ENCODE measurements around the gene SYNJ2.

Gene SYNJ2

DNA sequence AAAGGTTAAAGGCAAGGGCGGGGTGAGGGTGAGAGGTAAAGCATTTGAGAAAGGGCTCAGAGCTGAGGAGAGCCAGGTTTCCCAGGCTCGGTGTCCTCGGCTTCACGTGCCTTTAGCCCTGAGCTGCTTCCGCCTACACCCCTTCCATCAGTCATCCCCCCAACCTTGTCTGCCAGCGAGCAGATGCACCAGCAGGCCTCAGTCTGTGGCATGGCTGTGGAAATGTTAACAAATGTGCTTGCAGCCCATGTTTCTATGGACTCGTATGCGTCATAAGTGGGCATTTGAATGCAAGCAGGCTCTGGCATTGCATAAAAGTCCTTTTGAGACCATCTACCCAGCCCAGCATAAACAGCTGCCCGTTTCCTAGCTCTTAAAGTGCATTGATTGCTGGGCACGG, 88.8 kb downstream of the SYNJ2 start:
- Histone ChIP-seq H3K36me3 (replicated peaks in 1 of 2; ENCODE audit: control insufficient read depth in 2 of 2, insufficient read depth in 2 of 2, low read length in 2 of 2) (peaks cover 0 to 18% of the 10 kb centered on the region in 2 donors), H4K91ac (ENCODE audit: low read depth, low read length, poor library complexity) (no peak overlapping the region), H3K4ac (ENCODE audit: low read length) (no peak overlapping the region), H3K14ac (ENCODE audit: low read length) (no peak overlapping the region), H3K27ac (replicated peaks; ENCODE audit: low read length) (no peak overlapping the region), H2BK5ac (ENCODE audit: low read length) (no peak overlapping the region), H2AFZ (ENCODE audit: low read length) (no peak overlapping the region), H3K4me1 (ENCODE audit: control insufficient read depth in 2 of 2, insufficient read depth in 1 of 2, low read depth in 1 of 2, low read length in 2 of 2) (peaks cover 1 to 2% of the 10 kb centered on the region in 2 donors), H3K4me3 (ENCODE audit: low read length in 2 of 2) (no peak overlapping the region), H3K9ac (ENCODE audit: low read depth, low read length, poor library complexity) (no peak overlapping the region), H3K27me3 (ENCODE audit: control insufficient read depth in 3 of 3, insufficient read depth in 3 of 3, low read depth in 1 of 3, low read length in 3 of 3) (no peaks in the 10 kb centered on the region), H3K18ac (ENCODE audit: low read length) (no peak overlapping the region), H2BK12ac (ENCODE audit: low read length) (no peak overlapping the region), H2BK120ac (ENCODE audit: low read depth, low read length) (no peak overlapping the region), H3K4me2 (ENCODE audit: insufficient read depth, low read length, poor library complexity, severe bottlenecking) (no peak overlapping the region), H2AK5ac (ENCODE audit: low read depth, low read length) (no peak overlapping the region), H3K9me3 (replicated peaks in 1 of 2; ENCODE audit: control insufficient read depth in 2 of 2, insufficient read depth in 1 of 2, low read depth in 1 of 2, low read length in 2 of 2) (no peaks in the 10 kb centered on the region), H2BK15ac (ENCODE audit: low read length) (no peak overlapping the region), H3K79me1 (ENCODE audit: low read depth, low read length) (no peaks in the 10 kb centered on the region), H3K23ac (ENCODE audit: low read depth, low read length, poor library complexity) (no peak overlapping the region), H4K8ac (ENCODE audit: low read depth, low read length) (no peak overlapping the region)
- DNase-seq (ENCODE audit: low spot score) = no peak
- no CpG with 5 or more reads among the region's 10 CpGs for WGBS, 2 donors (ENCODE audit: extremely low coverage in 2 of 2, insufficient read length in 2 of 2, insufficient replicate concordance in 1 of 2)

DNA sequence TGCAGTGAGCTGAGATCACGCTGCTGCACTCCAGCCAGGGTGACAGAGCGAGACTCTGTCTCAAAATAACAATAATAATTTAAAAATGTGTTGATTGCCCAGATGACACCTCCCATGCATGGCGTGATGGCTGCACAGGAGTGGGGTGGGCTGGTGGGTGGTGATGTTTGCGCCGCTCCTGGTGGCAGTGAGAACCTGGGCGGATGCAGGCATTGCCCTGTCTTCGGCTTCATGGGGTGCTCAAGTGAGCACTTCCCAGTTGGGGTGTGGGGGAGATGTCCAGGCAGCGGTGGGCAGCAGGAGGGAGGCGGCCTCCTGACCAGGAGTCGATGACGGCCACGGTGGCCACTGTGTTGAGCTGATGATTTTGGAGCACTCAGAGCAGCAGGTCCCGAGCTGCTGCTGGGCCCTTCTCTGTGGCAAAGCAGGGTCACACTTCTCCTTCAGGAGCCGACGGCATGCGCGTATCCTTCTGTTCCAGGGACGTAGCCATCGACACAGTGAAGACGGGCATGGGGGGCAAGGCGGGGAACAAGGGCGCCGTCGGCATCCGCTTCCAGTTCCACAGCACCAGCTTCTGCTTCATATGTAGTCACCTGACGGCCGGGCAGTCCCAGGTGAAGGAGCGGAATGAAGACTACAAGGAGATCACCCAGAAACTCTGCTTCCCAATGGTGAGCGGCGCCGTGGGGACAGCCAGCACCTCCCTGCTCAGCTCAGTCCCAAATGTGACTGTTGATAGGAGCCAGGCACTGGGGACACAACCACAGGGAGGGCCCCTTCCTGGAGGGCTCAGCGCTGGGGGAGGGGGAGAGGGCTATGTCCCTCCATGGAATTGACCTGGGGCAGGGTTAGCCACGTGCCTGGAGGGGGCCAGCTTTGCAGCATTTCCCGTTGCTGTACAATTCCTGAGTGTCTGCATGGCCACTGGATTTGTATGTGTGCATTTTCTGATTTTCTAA, 89.7 kb downstream of the SYNJ2 start:
- H2BK120ac ChIP-seq (ENCODE audit: low read depth, low read length) = no peak overlapping the region
- H4K8ac ChIP-seq (ENCODE audit: low read depth, low read length) = no peak overlapping the region
- peak overlapping the region; percentile 35 for H2BK12ac ChIP-seq (ENCODE audit: low read length)
- no CpG with 5 or more reads among the region's 34 CpGs for WGBS, 2 donors (ENCODE audit: extremely low coverage in 2 of 2, insufficient read length in 2 of 2, insufficient replicate concordance in 1 of 2)
- H3K18ac ChIP-seq (ENCODE audit: low read length) = peak overlapping the region; percentile 40
- H3K36me3 ChIP-seq (replicated peaks in 1 of 2; ENCODE audit: control insufficient read depth in 2 of 2, insufficient read depth in 2 of 2, low read length in 2 of 2) = peaks cover 1 to 18% of the 10 kb centered on the region in 2 donors
- H2AK5ac ChIP-seq (ENCODE audit: low read depth, low read length) = peak overlapping the region; percentile 69
- no peaks in the 10 kb centered on the region for H3K79me1 ChIP-seq (ENCODE audit: low read depth, low read length)
- H4K91ac ChIP-seq (ENCODE audit: low read depth, low read length, poor library complexity) = no peak overlapping the region
- peak overlapping the region; percentile 25 for H2BK5ac ChIP-seq (ENCODE audit: low read length)
- peak overlapping the region; percentile 35 for H2BK15ac ChIP-seq (ENCODE audit: low read length)
- DNase-seq (ENCODE audit: low spot score) = no peak
- H3K14ac ChIP-seq (ENCODE audit: low read length) = no peak overlapping the region
- H3K9me3 ChIP-seq (replicated peaks in 1 of 2; ENCODE audit: control insufficient read depth in 2 of 2, insufficient read depth in 1 of 2, low read depth in 1 of 2, low read length in 2 of 2) = no peaks in the 10 kb centered on the region
- H2AFZ ChIP-seq (ENCODE audit: low read length) = no peak overlapping the region
- H3K4me3 ChIP-seq (ENCODE audit: low read length in 2 of 2) = no peak overlapping the region
- H3K23ac ChIP-seq (ENCODE audit: low read depth, low read length, poor library complexity) = peak overlapping the region; percentile 68
- H3K4me1 ChIP-seq (ENCODE audit: control insufficient read depth in 2 of 2, insufficient read depth in 1 of 2, low read depth in 1 of 2, low read length in 2 of 2) = peaks cover 1 to 2% of the 10 kb centered on the region in 2 donors
- no peak overlapping the region for H3K27ac ChIP-seq (replicated peaks; ENCODE audit: low read length)
- no peak overlapping the region for H3K4me2 ChIP-seq (ENCODE audit: insufficient read depth, low read length, poor library complexity, severe bottlenecking)
- no peak overlapping the region for H3K4ac ChIP-seq (ENCODE audit: low read length)
- no peak overlapping the region for H3K9ac ChIP-seq (ENCODE audit: low read depth, low read length, poor library complexity)
- H3K27me3 ChIP-seq (ENCODE audit: control insufficient read depth in 3 of 3, insufficient read depth in 3 of 3, low read depth in 1 of 3, low read length in 3 of 3) = no peaks in the 10 kb centered on the region

DNA sequence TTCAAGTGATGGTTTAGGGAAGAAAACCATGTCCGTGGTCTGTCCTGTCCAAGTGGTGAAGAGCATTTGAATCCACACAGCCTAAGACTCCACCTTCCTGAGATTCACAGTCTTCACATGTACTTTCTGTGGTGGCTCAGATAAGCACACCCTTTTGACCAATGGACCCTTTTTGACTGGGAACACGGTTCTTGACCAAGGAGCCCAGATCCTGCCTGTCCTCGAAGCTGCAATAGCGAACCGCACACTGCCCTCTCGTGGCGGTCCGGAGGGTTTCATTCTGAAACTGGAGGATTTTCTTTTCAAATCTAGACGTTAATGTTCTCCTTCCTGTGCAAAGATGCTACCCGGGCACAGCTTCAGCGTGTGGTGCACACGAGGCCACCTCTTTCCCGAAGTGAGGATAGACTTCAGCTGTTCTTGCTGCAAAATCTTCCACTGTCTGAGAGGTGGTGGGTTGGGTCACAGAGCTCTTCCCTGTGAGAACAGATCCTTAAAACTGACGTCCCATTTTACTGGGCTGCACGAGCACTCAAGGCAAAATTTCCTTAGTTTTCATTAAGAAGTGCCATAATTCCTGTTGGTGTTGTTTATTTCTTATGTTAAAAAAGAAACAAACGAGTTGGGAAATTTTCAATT, 90.5 kb downstream of the SYNJ2 start:
- H2BK120ac ChIP-seq (ENCODE audit: low read depth, low read length) = no peak overlapping the region
- H2AK5ac ChIP-seq (ENCODE audit: low read depth, low read length) = peak overlapping the region; percentile 69
- peak overlapping the region; percentile 21 for H2AFZ ChIP-seq (ENCODE audit: low read length)
- no peak overlapping the region for H3K27ac ChIP-seq (replicated peaks; ENCODE audit: low read length)
- H2BK5ac ChIP-seq (ENCODE audit: low read length) = no peak overlapping the region
- peaks cover 1 to 2% of the 10 kb centered on the region in 2 donors for H3K4me1 ChIP-seq (ENCODE audit: control insufficient read depth in 2 of 2, insufficient read depth in 1 of 2, low read depth in 1 of 2, low read length in 2 of 2)
- H3K79me1 ChIP-seq (ENCODE audit: low read depth, low read length) = no peaks in the 10 kb centered on the region
- peaks cover 3 to 21% of the 10 kb centered on the region in 2 donors for H3K36me3 ChIP-seq (replicated peaks in 1 of 2; ENCODE audit: control insufficient read depth in 2 of 2, insufficient read depth in 2 of 2, low read length in 2 of 2)
- H3K23ac ChIP-seq (ENCODE audit: low read depth, low read length, poor library complexity) = no peak overlapping the region
- no peak overlapping the region for H4K8ac ChIP-seq (ENCODE audit: low read depth, low read length)
- no peak overlapping the region for H3K4me3 ChIP-seq (ENCODE audit: low read length in 2 of 2)
- no peaks in the 10 kb centered on the region for H3K27me3 ChIP-seq (ENCODE audit: control insufficient read depth in 3 of 3, insufficient read depth in 3 of 3, low read depth in 1 of 3, low read length in 3 of 3)
- H4K91ac ChIP-seq (ENCODE audit: low read depth, low read length, poor library complexity) = no peak overlapping the region
- no peak overlapping the region for H3K4ac ChIP-seq (ENCODE audit: low read length)
- no peaks in the 10 kb centered on the region for H3K9me3 ChIP-seq (replicated peaks in 1 of 2; ENCODE audit: control insufficient read depth in 2 of 2, insufficient read depth in 1 of 2, low read depth in 1 of 2, low read length in 2 of 2)
- H3K9ac ChIP-seq (ENCODE audit: low read depth, low read length, poor library complexity) = no peak overlapping the region
- no peak overlapping the region for H3K4me2 ChIP-seq (ENCODE audit: insufficient read depth, low read length, poor library complexity, severe bottlenecking)
- no peak overlapping the region for H3K14ac ChIP-seq (ENCODE audit: low read length)
- H3K18ac ChIP-seq (ENCODE audit: low read length) = no peak overlapping the region
- no peak overlapping the region for H2BK12ac ChIP-seq (ENCODE audit: low read length)
- DNase-seq (ENCODE audit: low spot score) = peak; percentile 58
- no CpG with 5 or more reads among the region's 16 CpGs for WGBS, 2 donors (ENCODE audit: extremely low coverage in 2 of 2, insufficient read length in 2 of 2, insufficient replicate concordance in 1 of 2)
- H2BK15ac ChIP-seq (ENCODE audit: low read length) = no peak overlapping the region

DNA sequence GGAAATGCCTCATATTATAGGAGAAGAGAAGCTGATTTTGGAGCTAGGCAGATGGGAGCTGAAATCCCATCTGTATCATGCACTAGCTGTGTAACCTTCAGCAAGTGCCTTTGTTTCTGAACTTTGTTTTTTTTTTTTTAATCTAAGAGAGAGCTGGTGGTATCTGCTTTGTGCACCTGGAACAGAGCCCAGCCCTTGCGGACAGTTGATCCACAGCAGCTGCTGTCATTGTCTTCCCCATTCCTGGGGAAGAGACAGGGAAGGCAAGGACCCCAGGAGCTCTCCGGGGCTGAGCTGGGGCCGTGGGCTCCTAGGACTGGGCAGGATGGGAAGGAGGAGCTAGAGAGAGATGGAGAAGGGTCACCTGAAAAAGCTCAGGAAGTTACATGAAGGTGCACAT, 92.1 kb downstream of the SYNJ2 start:
- Histone ChIP-seq H3K9ac (ENCODE audit: low read depth, low read length, poor library complexity) (no peak overlapping the region), H3K4ac (ENCODE audit: low read length) (no peak overlapping the region), H4K8ac (ENCODE audit: low read depth, low read length) (no peak overlapping the region), H3K23ac (ENCODE audit: low read depth, low read length, poor library complexity) (no peak overlapping the region), H3K4me3 (ENCODE audit: low read length in 2 of 2) (no peak overlapping the region), H2BK5ac (ENCODE audit: low read length) (no peak overlapping the region), H2BK120ac (ENCODE audit: low read depth, low read length) (no peak overlapping the region), H3K79me1 (ENCODE audit: low read depth, low read length) (no peaks in the 10 kb centered on the region), H2AK5ac (ENCODE audit: low read depth, low read length) (no peak overlapping the region), H2BK12ac (ENCODE audit: low read length) (no peak overlapping the region), H2BK15ac (ENCODE audit: low read length) (no peak overlapping the region), H3K27ac (replicated peaks; ENCODE audit: low read length) (no peak overlapping the region), H4K91ac (ENCODE audit: low read depth, low read length, poor library complexity) (no peak overlapping the region), H3K4me1 (ENCODE audit: control insufficient read depth in 2 of 2, insufficient read depth in 1 of 2, low read depth in 1 of 2, low read length in 2 of 2) (peaks cover 0 to 2% of the 10 kb centered on the region in 2 donors), H2AFZ (ENCODE audit: low read length) (no peak overlapping the region), H3K14ac (ENCODE audit: low read length) (no peak overlapping the region), H3K4me2 (ENCODE audit: insufficient read depth, low read length, poor library complexity, severe bottlenecking) (no peak overlapping the region), H3K18ac (ENCODE audit: low read length) (no peak overlapping the region), H3K9me3 (replicated peaks in 1 of 2; ENCODE audit: control insufficient read depth in 2 of 2, insufficient read depth in 1 of 2, low read depth in 1 of 2, low read length in 2 of 2) (no peaks in the 10 kb centered on the region), H3K27me3 (ENCODE audit: control insufficient read depth in 3 of 3, insufficient read depth in 3 of 3, low read depth in 1 of 3, low read length in 3 of 3) (no peaks in the 10 kb centered on the region), H3K36me3 (replicated peaks in 1 of 2; ENCODE audit: control insufficient read depth in 2 of 2, insufficient read depth in 2 of 2, low read length in 2 of 2) (peaks cover 5 to 35% of the 10 kb centered on the region in 2 donors)
- no peak for DNase-seq (ENCODE audit: low spot score)
- no CpG with 5 or more reads among the region's 3 CpGs for WGBS, 2 donors (ENCODE audit: extremely low coverage in 2 of 2, insufficient read length in 2 of 2, insufficient replicate concordance in 1 of 2)
